SU-DHL-6 (cell line): ENCODE measurements around the gene RAB27B.

Experiments
- H2AFZ ChIP-seq: fragments of 200-600 bp; sonication (generic); 2 replicates; pipeline ENCODE4 v1.6.1; 2014; ENCODE audit warnings: low read depth, mild to moderate bottlenecking, moderate library complexity, mixed read lengths, antibody characterized with exemption, low read length; ENCODE audit not compliant: severe bottlenecking
- H3F3A ChIP-seq: fragments of 200-600 bp; shearing (Covaris generic); 2 replicates; pipeline ENCODE4 v1.6.0; 2016; ENCODE audit warnings: antibody characterized with exemption, mild to moderate bottlenecking; ENCODE audit not compliant: insufficient read depth
- H3K27ac ChIP-seq: fragments of 200-600 bp; sonication (generic); 2 replicates; pipeline ENCODE4 v1.5.1; 2016; ENCODE audit warnings: low read depth, mild to moderate bottlenecking, low read length, moderate library complexity, mixed read lengths
- H3K27me3 ChIP-seq: fragments of 200-600 bp; sonication (generic), shearing (Covaris generic); 2 replicates; pipeline ENCODE4 v1.6.0; 2014; ENCODE audit warnings: mild to moderate bottlenecking, low read length
- H3K36me3 ChIP-seq: fragments of 200-600 bp; sonication (generic); 2 replicates; pipeline ENCODE4 v1.6.1; 2014; ENCODE audit warnings: mild to moderate bottlenecking, low read length, mixed read lengths
- H3K4me2 ChIP-seq: fragments of 300-600, 200-600 bp; shearing (Covaris generic), sonication (generic); 2 replicates; pipeline ENCODE4 v1.6.0; 2014; ENCODE audit warnings: low read length, low read depth, mild to moderate bottlenecking; ENCODE audit not compliant: poor library complexity, severe bottlenecking
- H3K4me3 ChIP-seq: fragments of 200-600 bp; sonication (generic); 2 replicates; pipeline ENCODE4 v1.5.1; 2014; ENCODE audit warnings: antibody characterized with exemption, low read length, mild to moderate bottlenecking, mixed read lengths; ENCODE audit not compliant: insufficient read depth, poor library complexity, severe bottlenecking
- H3K79me2 ChIP-seq: fragments of 200-600 bp; sonication (generic); 2 replicates; pipeline ENCODE4 v1.6.1; 2014; ENCODE audit warnings: mild to moderate bottlenecking, low read length, moderate library complexity; ENCODE audit not compliant: insufficient read depth
- H3K9ac ChIP-seq: fragments of 200-600 bp; sonication (generic); 2 replicates; pipeline ENCODE4 v1.7.0; 2014; ENCODE audit warnings: mild to moderate bottlenecking, low read length
- H3K9me2 ChIP-seq: fragments of 200-600 bp; sonication (generic); replicated peaks from 2 replicates; pipeline ENCODE4 v1.6.1; 2014; ENCODE audit warnings: low read length; ENCODE audit not compliant: insufficient read depth
- H3K9me3 ChIP-seq: fragments of 200-600 bp; sonication (generic); 2 replicates; pipeline ENCODE4 v1.6.1; 2014; ENCODE audit warnings: low read length, mixed read lengths; ENCODE audit not compliant: insufficient read depth
- H4K20me1 ChIP-seq: fragments of 200-600 bp; sonication (generic); 2 replicates; pipeline ENCODE4 v1.6.1; 2014; ENCODE audit warnings: low read depth, mild to moderate bottlenecking, antibody characterized with exemption, low read length, moderate library complexity, mixed read lengths
- EZH2phosphoT487 ChIP-seq: fragments of 200-600 bp; sonication (generic), shearing (Covaris generic); conservative IDR thresholded peaks from 2 replicates; pipeline ENCODE4 v1.6.1; 2018; ENCODE audit warnings: mild to moderate bottlenecking, antibody characterized with exemption, low read length, moderate library complexity, mixed read lengths
- TF ChIP-seq, protein P1 (sequence below): fragments of 200-600 bp; sonication (generic); IDR thresholded peaks from one replicate; pipeline ENCODE4 v1.5.1; 2017; ENCODE audit warnings: antibody characterized with exemption, mild to moderate bottlenecking, low read length, moderate library complexity; ENCODE audit not compliant: insufficient read depth, poor library complexity, severe bottlenecking

Gene RAB27B

GRCh38 chr18:54857499-54857898 lies 29.2 kb downstream of the RAB27B start:
- H3K4me2 ChIP-seq: no peak overlapping the region
- H3K79me2 ChIP-seq: no peaks in the 10 kb centered on the region
- no peak for TF ChIP-seq EZH2phosphoT487
- TF ChIP-seq, protein P1, sequence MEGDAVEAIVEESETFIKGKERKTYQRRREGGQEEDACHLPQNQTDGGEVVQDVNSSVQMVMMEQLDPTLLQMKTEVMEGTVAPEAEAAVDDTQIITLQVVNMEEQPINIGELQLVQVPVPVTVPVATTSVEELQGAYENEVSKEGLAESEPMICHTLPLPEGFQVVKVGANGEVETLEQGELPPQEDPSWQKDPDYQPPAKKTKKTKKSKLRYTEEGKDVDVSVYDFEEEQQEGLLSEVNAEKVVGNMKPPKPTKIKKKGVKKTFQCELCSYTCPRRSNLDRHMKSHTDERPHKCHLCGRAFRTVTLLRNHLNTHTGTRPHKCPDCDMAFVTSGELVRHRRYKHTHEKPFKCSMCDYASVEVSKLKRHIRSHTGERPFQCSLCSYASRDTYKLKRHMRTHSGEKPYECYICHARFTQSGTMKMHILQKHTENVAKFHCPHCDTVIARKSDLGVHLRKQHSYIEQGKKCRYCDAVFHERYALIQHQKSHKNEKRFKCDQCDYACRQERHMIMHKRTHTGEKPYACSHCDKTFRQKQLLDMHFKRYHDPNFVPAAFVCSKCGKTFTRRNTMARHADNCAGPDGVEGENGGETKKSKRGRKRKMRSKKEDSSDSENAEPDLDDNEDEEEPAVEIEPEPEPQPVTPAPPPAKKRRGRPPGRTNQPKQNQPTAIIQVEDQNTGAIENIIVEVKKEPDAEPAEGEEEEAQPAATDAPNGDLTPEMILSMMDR: no peak
- H3K9ac ChIP-seq: no peak overlapping the region
- H3K36me3 ChIP-seq: no peaks in the 10 kb centered on the region
- no peaks in the 10 kb centered on the region for H4K20me1 ChIP-seq
- H3K4me3 ChIP-seq: no peak overlapping the region
- H3K9me3 ChIP-seq: no peaks in the 10 kb centered on the region
- no peaks in the 10 kb centered on the region for H3K27me3 ChIP-seq
- no peaks in the 10 kb centered on the region for H3K9me2 ChIP-seq
- H2AFZ ChIP-seq: no peak overlapping the region
- no peaks in the 10 kb centered on the region for H3F3A ChIP-seq
- no peak overlapping the region for H3K27ac ChIP-seq

- H3K9me3 ChIP-seq: no peaks in the 10 kb centered on the region
- H3K36me3 ChIP-seq: no peaks in the 10 kb centered on the region
- no peak for TF ChIP-seq EZH2phosphoT487
- TF ChIP-seq, protein P1: no peak
- no peak overlapping the region for H3K4me2 ChIP-seq
- no peak overlapping the region for H2AFZ ChIP-seq
- H3F3A ChIP-seq: no peaks in the 10 kb centered on the region
- no peak overlapping the region for H3K9ac ChIP-seq
- H3K9me2 ChIP-seq: no peaks in the 10 kb centered on the region
- H4K20me1 ChIP-seq: no peaks in the 10 kb centered on the region
- no peak overlapping the region for H3K27ac ChIP-seq
- H3K79me2 ChIP-seq: no peaks in the 10 kb centered on the region
- no peaks in the 10 kb centered on the region for H3K27me3 ChIP-seq
- H3K4me3 ChIP-seq: no peak overlapping the region
Measured at GRCh38 chr18:54859667-54860421, 31.6 kb downstream of the RAB27B start.

DNA sequence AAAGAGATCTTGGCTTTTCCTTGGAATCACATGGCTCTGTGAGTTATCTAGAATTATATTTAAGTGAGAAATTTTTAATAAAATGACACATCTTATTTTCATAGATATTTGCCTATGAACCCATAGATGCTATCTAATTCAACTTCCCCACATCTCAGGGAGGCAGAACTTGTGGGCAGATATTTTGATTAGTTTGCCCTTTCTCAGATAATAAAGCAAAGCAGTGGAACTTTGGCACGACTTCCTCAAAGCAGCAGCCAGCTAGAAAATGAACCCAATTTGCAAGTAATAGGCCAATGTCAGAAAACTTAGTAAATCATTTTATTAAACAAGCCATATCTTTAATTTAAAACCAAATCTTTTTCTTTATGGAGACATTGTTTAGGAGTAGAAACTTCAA lies 32.7 kb downstream of the RAB27B start:
- Histone ChIP-seq H3K4me2 (no peak overlapping the region), H3K27me3 (no peaks in the 10 kb centered on the region), H3K36me3 (no peaks in the 10 kb centered on the region), H4K20me1 (no peaks in the 10 kb centered on the region), H3K9me3 (no peaks in the 10 kb centered on the region), H3K9me2 (no peaks in the 10 kb centered on the region), H3K79me2 (no peaks in the 10 kb centered on the region), H3K4me3 (no peak overlapping the region), H3K9ac (no peak overlapping the region), H3F3A (no peaks in the 10 kb centered on the region), H3K27ac (no peak overlapping the region), H2AFZ (no peak overlapping the region)
- TF ChIP-seq, protein P1: no peak
- TF ChIP-seq EZH2phosphoT487: no peak
